Erythroblast (primary cell): ENCODE data around the gene SH2D6.

ENCODE experiments used
- GATA1 ChIP-seq: IDR thresholded peaks from 2 replicates; pipeline ENCODE4 v1.6.1; 2011; ENCODE audit warnings: low read depth, mild to moderate bottlenecking, control low read depth, low read length, moderate library complexity
- POLR2A ChIP-seq: IDR thresholded peaks from 2 replicates; pipeline ENCODE4 v1.6.1; 2011; ENCODE audit warnings: mild to moderate bottlenecking, low read length

DNA sequence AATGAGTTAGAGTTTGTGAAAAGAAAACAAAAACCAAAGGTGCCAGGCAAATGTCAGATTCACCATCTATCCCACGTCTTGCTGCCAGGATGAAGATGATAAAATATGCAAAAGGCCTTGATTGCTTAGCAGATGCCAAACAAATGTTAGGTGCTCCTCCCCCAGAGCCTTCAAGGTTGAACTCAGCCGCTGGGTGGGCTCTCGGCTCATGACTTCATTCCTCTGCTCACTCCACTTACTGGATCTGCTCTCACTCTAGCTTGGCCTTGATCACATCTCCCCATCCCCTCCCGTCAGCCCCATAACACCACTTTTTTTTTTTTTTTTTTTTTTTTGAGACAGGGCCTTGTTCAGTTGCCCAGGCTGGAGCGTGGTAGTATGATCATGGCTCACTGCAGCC lies 38.5 kb downstream of the SH2D6 start:
- TF ChIP-seq POLR2A (no peak), GATA1 (no peak)
